Fibroblast of skin of left biceps (primary cell): Measurements from ENCODE around the gene RDH5.

Experiments
- DNase-seq, 2 experiments: peaks; one replicate each; pipeline ENCODE4 v3.0.0-alpha.2; 2013; ENCODE audit warnings: low read depth in 2 of 2

Gene RDH5

GRCh38 chr12:55696141-55696540 lies 24.1 kb upstream of the RDH5 start:
- no peak for DNase-seq

GRCh38 chr12:55696796-55697462 lies 23.3 kb upstream of the RDH5 start:
- DNase-seq = no peak

GRCh38 chr12:55697686-55698085 lies 22.5 kb upstream of the RDH5 start:
- DNase-seq = no peak

- DNase-seq = no peak
These were observed 21.8 kb upstream of the RDH5 start for GRCh38 chr12:55698241-55698955.

- DNase-seq = no peak
These were observed 21.2 kb upstream of the RDH5 start for GRCh38 chr12:55698965-55699364.

GRCh38 chr12:55699471-55700055 lies 20.6 kb upstream of the RDH5 start:
- no peak for DNase-seq

GRCh38 chr12:55700255-55701018 lies 19.8 kb upstream of the RDH5 start:
- no peak for DNase-seq

GRCh38 chr12:55702861-55703260 lies 17.3 kb upstream of the RDH5 start:
- DNase-seq = no peak

- no peak for DNase-seq
These were observed 16.9 kb upstream of the RDH5 start for GRCh38 chr12:55703288-55703687.

- no peak for DNase-seq
These were observed 16.1 kb upstream of the RDH5 start for GRCh38 chr12:55703901-55704761.

GRCh38 chr12:55704824-55705718 lies 15.1 kb upstream of the RDH5 start:
- DNase-seq = no peak

- DNase-seq = no peak
These were observed 14.3 kb upstream of the RDH5 start for GRCh38 chr12:55705782-55706402.

GRCh38 chr12:55706568-55707218 lies 13.5 kb upstream of the RDH5 start:
- no peak for DNase-seq

GRCh38 chr12:55707219-55707671 lies 12.9 kb upstream of the RDH5 start:
- DNase-seq = no peak

- no peak for DNase-seq
These were observed 12.1 kb upstream of the RDH5 start, which contains the start of gene ITGA7 for GRCh38 chr12:55707841-55708694. Gene ITGA7 (minus strand): TSS chr12:55707904. CDS start chr12:55707682, 222 bp downstream.

- no peak for DNase-seq
These were observed 11.4 kb upstream of the RDH5 start for GRCh38 chr12:55708695-55709233.

- DNase-seq = no peak
These were observed 8.2 kb upstream of the RDH5 start for GRCh38 chr12:55711786-55712553.
